Fibroblast of lung (primary cell): Measurements from ENCODE around the gene LY6G6F.

ENCODE experiments used
- CTCF ChIP-seq, 2 donors: IDR thresholded peaks in 1 of 2; conservative IDR thresholded peaks in 1 of 2; 1 replicate in 1 of 2; 2 replicates in 1 of 2; pipeline ENCODE4 v1.5.1; 2011 to 2012; ENCODE audit warnings: low read length in 2 of 2, control low read depth in 1 of 2, inconsistent platforms in 1 of 2, low read depth in 1 of 2, mild to moderate bottlenecking in 1 of 2
- EZH2 ChIP-seq: IDR thresholded peaks from 2 replicates; pipeline ENCODE4 v1.5.1; 2012; ENCODE audit warnings: low read length, control low read depth, mild to moderate bottlenecking; ENCODE audit errors: missing control alignments

DNA sequence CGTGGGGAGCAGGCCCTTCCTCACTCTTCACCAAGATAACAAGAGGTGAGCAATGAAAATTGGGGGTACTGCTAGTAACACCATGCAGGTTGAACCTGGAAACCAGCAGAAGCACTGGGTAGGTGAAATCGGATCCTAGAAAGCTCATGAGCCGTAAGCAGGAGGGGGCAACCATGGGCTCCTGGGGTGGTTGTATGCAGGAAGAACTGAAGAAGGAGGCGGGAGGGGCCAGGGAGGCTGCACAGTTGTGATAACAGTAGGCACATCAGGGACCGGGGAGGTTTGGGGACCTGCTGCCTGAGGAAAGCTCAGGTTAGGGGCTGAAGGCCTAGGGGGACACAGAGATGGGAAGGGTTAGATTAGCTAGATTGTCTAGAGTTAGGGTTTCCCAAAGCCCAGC, 20.2 kb upstream of the LY6G6F start:
- TF ChIP-seq CTCF (conservative IDR thresholded peaks at IDR 0.05 in 1 of 2, IDR thresholded peaks at IDR 0.05 in 1 of 2; ENCODE audit: low read depth in 1 of 2, low read length in 2 of 2) (no peak), EZH2 (no peak)
